Fibroblast of lung (primary cell): Measurements from ENCODE around the gene SIDT2.

Experiments
- EZH2 ChIP-seq: IDR thresholded peaks from 2 replicates; pipeline ENCODE4 v1.5.1; 2012; ENCODE audit warnings: low read length, control low read depth, mild to moderate bottlenecking; ENCODE audit errors: missing control alignments
- TF ChIP-seq, protein P1 (sequence below), 2 donors: IDR thresholded peaks in 1 of 2; conservative IDR thresholded peaks in 1 of 2; 1 replicate in 1 of 2; 2 replicates in 1 of 2; pipeline ENCODE4 v1.5.1; 2011 to 2012; ENCODE audit warnings: low read length in 2 of 2, control low read depth in 1 of 2, inconsistent platforms in 1 of 2, low read depth in 1 of 2, mild to moderate bottlenecking in 1 of 2

DNA sequence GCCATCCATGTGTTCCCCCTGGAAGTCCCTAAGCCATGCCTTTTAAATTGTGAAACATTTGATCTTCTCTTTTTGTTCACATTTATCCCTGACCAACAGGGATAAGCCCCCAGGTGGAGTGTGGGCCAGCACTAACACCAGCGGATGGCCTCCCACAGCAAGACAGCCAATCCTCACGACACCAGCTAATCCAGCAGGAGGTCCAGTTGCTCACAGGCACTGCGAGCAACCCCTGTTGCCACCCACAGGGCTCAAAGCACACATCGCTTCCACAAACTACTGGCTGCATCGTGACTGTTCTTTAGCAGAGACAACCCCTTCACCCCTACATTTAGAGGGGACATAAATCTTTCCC lies 51.4 kb downstream of the SIDT2 start:
- TF ChIP-seq, protein P1, sequence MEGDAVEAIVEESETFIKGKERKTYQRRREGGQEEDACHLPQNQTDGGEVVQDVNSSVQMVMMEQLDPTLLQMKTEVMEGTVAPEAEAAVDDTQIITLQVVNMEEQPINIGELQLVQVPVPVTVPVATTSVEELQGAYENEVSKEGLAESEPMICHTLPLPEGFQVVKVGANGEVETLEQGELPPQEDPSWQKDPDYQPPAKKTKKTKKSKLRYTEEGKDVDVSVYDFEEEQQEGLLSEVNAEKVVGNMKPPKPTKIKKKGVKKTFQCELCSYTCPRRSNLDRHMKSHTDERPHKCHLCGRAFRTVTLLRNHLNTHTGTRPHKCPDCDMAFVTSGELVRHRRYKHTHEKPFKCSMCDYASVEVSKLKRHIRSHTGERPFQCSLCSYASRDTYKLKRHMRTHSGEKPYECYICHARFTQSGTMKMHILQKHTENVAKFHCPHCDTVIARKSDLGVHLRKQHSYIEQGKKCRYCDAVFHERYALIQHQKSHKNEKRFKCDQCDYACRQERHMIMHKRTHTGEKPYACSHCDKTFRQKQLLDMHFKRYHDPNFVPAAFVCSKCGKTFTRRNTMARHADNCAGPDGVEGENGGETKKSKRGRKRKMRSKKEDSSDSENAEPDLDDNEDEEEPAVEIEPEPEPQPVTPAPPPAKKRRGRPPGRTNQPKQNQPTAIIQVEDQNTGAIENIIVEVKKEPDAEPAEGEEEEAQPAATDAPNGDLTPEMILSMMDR (conservative IDR thresholded peaks at IDR 0.05 in 1 of 2, IDR thresholded peaks at IDR 0.05 in 1 of 2; ENCODE audit: low read depth in 1 of 2, low read length in 2 of 2): no peak
- no peak for TF ChIP-seq EZH2
